GM18508 (cell line): Measurements from ENCODE around the gene LRRC37A3.
"Not testable (repeated sequence)": the region's sequence is repeated elsewhere in the genome, so short reads cannot be mapped to it uniquely, and the experiment has no call there.

ENCODE experiments used
- ATAC-seq: cut with Tn5 transposase; IDR thresholded peaks from one replicate; pipeline ENCODE4 v1.9.1; 2021; ENCODE audit warnings: moderate number of reproducible peaks; ENCODE audit not compliant: insufficient read depth, unreplicated experiment

LRRC37A3 gene

GRCh38 chr17:64919289-64920025 lies at the start of gene LRRC37A3:
Gene LRRC37A3 (minus strand): TSS chr17:64919478. CDS start chr17:64897257, 22,221 bp downstream.
- ATAC-seq: peak; percentile 78

DNA sequence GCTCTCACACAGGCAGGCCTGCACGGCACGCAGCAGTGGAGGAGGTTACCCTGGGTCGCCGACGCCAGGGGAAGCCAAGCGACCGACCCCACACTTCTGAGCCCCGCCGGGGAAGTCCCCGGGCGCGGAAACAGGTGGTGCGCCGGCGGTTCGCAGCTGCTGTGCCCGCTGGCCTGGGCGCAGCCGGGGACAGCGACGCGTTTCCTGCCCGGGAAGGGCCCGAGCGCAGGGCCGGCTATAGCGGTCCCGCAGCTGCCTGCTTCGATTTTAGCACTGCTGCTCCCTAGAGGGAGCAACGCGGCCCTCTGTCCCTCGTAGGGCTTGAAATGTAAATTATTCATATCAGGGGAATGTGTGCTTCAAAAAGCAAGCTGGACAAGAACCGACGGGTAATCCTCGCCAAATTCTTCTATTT lies 46.6 kb upstream of the LRRC37A3 start:
- peak; percentile 47 for ATAC-seq

DNA sequence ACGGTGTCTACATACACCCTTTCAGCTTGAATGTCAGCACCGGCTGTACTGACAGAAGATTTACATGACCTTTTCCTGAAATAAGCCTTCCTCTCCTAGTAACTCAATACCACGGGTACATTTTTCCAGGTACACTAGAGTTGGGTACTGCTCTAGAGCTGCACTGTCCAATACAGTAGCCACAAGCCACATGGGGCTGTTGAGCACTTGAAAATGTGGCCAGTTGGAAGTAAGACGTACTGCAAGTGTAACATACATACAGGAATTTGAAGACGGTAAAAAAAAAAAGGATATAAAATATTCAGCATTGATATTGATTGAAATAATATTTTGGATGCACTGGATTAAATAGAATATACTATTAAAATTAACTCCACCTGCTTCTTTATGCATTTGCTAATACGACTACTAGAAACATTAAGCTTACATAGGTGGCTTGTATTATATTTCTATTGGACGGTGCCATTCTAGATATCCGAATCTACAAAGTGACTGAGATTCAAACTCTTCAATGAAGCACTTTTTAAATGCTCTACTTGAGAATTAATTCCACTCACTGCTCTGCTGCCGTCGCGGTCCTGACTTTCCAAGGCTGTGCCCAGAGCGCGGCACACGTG lies 46.1 kb upstream of the LRRC37A3 start:
- ATAC-seq: not testable (repeated sequence)

DNA sequence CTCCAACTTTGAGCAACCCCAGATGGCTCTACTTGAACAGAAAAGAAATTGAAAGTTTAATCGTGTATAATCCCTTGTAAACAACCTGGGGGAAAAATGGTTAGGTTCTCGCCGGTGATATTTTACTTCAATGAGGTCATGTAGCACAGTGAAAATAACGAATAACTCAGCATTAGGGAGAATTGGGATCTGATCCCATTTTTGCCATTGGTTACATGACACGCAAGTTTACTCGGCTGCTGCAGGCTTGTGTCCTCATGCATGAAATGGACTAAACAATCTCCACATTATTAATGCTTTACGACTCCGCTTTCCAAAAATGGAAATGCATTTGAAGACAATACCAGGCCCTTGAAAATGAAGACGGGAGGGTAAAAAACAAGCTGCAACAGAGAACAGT lies 45.5 kb upstream of the LRRC37A3 start:
- ATAC-seq: no peak

GRCh38 chr17:64963814-64964213 lies 44.5 kb upstream of the LRRC37A3 start:
- ATAC-seq: not testable (repeated sequence)

DNA sequence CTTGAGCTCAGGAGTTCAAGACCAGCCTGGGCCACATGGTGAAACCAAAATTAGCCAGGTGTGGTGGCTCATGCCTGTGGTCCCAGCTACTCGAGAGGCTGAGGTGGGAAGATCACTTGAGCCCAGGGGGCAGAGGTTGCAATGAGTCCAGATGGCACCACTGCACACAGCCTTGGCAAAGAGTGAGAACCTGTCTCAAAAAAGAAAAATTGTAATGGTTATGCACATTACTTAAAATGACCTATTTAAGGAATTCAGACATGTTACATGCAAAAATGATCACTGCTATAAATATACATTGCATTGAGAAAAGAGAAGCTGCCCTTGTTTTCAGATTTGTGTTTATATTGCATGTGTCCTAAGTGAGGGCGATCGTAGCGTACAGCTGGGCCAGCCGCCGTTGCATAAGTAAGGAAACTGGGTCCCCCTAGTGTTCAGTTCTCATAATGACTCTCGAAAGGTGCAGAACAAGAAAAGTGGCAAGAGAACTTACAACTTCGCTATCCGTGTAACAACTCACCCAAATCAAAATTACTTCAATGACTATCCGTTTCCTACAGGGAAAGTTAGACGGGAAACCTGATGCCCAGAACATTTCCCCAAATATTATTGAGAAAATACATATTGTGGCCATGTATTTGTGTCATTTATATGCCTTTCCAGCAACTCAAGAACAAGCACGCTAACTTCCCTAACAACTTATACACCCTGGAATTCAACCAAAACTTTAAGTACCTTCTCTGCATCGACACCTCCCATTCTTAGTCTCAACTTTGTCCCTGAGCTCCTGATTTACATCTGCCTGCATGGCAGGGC lies 42.5 kb upstream of the LRRC37A3 start:
- ATAC-seq: not testable (repeated sequence)

- no peak for ATAC-seq
Measured at GRCh38 chr17:64951877-64952276, 32.6 kb upstream of the LRRC37A3 start.

GRCh38 chr17:64950871-64951270 lies 31.6 kb upstream of the LRRC37A3 start:
- ATAC-seq: no peak

- no peak for ATAC-seq
Measured at GRCh38 chr17:64947152-64947551, 27.9 kb upstream of the LRRC37A3 start.

DNA sequence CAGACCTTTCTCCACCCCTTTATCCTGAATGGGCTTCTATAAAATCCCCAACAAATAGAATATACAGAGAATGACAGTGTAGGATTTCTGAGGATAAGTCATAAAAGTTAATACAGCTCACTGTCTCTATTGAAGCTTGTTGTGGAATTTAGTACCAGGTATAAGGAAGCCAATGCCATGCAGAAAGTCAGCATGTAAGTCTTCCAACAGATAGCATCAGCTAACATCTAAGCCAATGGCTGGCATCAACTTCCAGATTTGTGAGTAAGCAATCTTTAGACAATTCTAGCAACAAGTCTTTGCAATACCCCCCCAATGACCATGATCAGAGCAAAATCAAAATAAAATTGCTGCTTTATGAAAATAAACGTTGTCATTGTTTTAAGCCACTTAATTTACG lies 22.5 kb upstream of the LRRC37A3 start:
- no peak for ATAC-seq

- no peak for ATAC-seq
Measured at GRCh38 chr17:64941045-64941444, 21.8 kb upstream of the LRRC37A3 start.

- no peak for ATAC-seq
Measured at GRCh38 chr17:64940055-64940454, 20.8 kb upstream of the LRRC37A3 start.

DNA sequence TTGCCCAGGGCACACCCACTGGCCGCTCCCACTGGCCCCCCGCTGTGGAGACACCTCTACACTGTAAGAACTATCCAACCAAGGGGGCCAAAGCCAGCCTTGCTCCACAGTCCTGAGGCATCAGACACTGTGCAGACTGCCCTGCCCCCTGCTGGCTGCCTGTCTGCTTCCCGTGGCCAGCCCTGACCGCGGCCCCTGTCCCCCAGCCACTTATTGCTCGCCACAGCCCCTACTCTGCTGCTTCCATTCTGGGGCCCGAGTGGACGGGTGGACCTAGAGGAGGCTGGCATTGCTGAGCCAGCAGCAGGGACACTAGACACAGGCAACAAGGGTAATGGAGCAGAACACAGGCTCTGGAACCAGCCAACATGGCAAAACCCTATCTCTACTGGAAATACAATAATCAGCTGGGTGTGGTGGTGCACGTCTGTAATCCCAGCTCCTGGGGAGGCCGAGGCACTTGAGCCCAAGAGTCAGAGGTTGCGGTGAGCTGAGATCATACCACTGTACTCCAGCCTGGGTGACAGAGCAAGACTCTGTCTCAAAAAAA lies 19.7 kb upstream of the LRRC37A3 start:
- ATAC-seq: no peak

DNA sequence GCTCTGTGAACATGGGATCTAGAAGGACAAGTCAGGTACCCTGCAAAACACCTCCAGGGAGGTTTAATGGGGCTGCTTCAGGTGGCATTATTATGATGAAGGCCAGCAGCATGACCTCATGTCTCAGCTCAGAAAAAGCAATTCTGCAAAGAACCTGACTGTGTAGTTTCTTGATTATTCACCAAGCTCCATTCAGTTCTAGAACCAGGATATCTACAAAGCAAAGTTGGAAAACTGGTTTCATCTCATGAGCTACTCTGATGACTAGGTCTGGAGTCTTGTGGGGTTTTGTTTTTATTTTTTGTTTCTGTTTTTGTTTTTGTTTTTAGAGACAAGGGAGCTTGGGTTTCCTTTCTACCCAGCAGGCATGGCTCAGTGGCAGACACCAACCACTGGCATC lies 19.0 kb upstream of the LRRC37A3 start:
- no peak for ATAC-seq

DNA sequence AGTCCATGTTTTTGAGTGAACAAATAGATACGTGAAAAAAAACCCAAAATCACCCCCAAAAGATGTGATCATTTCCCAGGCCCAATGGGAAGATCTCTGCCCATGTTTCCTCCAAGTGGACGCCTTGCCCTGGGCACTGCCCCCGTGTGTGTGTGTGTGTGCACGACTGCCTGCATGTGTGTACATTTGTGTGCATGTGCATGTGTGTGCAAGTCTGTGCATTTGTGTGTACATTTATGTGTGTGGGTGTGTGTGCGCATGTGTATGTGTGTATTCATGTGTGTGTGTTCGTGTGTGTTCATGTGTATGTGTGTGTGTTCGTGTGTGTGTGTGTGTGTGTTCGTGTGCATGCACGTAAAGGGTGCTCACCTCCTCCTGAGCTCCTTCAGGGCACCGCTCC lies 16.8 kb upstream of the LRRC37A3 start:
- ATAC-seq: no peak

DNA sequence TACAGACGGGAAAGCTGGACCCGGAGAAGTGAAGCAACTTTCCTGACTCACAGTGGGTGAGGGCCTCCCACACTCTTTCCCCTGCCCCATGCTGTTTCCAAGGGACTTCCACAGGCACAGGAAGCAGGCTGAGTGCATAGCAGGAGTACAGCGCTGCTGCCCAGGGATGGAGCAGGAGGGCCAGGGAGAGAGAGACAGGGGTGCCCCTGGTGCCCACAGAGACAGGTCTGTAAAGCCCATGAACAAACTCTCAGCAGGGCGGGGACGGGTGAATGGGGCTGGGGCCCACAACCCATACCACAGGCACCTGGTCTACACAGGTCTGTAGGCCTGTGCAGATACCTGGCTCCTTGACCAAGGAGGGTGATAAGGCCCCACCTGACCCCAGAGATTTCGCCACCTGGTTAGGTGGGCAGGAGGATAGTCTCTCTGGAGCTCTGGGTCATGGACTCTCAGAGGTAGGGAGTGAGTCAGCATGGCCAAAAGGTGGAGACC lies 15.1 kb upstream of the LRRC37A3 start:
- ATAC-seq: not testable (repeated sequence)

- not testable (repeated sequence) for ATAC-seq
Measured at GRCh38 chr17:64932850-64933249, 13.6 kb upstream of the LRRC37A3 start.

GRCh38 chr17:64930374-64930773 lies 11.1 kb upstream of the LRRC37A3 start:
- not testable (repeated sequence) for ATAC-seq

- not testable (repeated sequence) for ATAC-seq
Measured at GRCh38 chr17:64929419-64930209, 10.3 kb upstream of the LRRC37A3 start.

DNA sequence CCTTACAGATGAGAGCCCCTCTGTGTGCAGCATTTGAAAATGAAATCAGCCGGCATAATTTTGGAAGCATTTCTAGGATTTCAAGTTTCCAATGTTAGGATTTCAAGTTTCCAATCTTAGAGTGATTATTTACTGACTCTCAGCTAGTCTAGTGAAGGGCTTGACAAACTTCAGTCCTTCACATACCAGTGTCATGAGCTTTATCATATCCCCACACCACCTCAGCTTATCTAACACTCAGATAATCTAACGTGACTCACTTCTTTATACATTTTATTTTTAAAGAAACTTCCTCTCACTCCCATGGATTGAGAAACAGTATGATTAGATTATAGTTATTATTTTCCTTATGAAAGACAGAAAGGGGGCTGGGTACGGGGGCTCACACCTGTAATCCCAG lies 9.4 kb upstream of the LRRC37A3 start:
- ATAC-seq: not testable (repeated sequence)
